Esophagus muscularis mucosa (tissue), 3 donors: ENCODE results near the gene NAV2.

Experiments used
- POLR2AphosphoS5 ChIP-seq, 2 donors: sonication (generic); formaldehyde crosslinking; IDR thresholded peaks; one replicate each; pipeline ENCODE4 v1.6.1; 2017; ENCODE audit warnings: antibody characterized with exemption in 2 of 2
- TF ChIP-seq, protein P1 (sequence below), 3 experiments: fragments of 200-600 bp in 2 of 3; fragments of 450-650 bp in 1 of 3; sonication (generic) in 2 of 3; IDR thresholded peaks; one replicate each; pipeline ENCODE4 v1.5.1; 2017 to 2019; ENCODE audit warnings: antibody characterized with exemption in 3 of 3, mild to moderate bottlenecking in 2 of 3, moderate library complexity in 1 of 3

DNA sequence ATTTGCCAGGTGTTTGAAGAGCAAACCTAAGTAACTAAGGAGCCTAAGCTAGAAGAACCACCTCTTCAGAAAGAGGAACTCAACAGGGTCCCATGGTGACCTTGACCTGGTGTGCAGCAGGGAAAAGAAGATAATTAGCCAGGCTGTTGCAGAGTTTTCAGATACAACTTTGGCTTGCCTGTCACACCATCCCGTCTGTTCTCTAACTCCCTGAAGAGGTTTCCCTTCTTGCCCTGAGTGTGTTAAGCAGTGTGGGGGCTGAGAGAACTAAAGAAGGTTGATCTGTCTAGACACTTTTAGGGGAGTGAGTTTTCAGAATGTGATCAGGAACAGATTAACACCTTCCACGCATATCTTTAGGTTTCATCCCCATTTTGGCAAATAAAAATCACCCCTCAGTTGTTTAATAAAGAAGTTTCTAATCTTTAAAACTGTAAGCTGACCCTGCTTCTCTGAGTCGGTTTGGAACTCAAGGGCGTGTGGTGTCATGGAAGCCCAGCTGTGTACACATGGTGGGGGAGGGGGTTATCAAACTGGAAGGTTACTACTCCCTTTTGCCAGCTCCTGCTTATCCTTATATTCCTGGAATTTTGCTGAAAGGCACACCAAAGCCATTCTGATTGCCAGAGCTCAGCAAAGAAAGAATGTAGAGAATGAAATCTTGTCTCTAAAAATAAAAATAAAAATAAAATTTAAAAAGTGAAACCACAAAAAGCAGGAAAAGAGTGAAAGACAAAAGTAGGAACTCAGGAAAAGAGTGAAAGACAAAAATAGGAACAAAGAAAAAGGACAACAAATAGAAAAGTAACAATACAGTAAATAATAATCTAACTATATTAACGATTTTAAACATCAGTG lies 377.4 kb downstream of the NAV2 start:
- TF ChIP-seq, protein P1, sequence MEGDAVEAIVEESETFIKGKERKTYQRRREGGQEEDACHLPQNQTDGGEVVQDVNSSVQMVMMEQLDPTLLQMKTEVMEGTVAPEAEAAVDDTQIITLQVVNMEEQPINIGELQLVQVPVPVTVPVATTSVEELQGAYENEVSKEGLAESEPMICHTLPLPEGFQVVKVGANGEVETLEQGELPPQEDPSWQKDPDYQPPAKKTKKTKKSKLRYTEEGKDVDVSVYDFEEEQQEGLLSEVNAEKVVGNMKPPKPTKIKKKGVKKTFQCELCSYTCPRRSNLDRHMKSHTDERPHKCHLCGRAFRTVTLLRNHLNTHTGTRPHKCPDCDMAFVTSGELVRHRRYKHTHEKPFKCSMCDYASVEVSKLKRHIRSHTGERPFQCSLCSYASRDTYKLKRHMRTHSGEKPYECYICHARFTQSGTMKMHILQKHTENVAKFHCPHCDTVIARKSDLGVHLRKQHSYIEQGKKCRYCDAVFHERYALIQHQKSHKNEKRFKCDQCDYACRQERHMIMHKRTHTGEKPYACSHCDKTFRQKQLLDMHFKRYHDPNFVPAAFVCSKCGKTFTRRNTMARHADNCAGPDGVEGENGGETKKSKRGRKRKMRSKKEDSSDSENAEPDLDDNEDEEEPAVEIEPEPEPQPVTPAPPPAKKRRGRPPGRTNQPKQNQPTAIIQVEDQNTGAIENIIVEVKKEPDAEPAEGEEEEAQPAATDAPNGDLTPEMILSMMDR (IDR thresholded peaks at IDR 0.05), result no peak
- TF ChIP-seq POLR2AphosphoS5 (IDR thresholded peaks at IDR 0.05), result no peak
